ENCODE data around the gene PRDX6. TPM values are rescaled to one million over a fixed set of nuclear protein-coding genes. Genes with fewer than 3 reads are reported as not detected.

The PRDX6 gene
- total and polyA plus RNA-seq, 2 donors (not counting 1 experiment from before 2014, with no cell fraction given): 51.6 to 85.2 TPM

DNA sequence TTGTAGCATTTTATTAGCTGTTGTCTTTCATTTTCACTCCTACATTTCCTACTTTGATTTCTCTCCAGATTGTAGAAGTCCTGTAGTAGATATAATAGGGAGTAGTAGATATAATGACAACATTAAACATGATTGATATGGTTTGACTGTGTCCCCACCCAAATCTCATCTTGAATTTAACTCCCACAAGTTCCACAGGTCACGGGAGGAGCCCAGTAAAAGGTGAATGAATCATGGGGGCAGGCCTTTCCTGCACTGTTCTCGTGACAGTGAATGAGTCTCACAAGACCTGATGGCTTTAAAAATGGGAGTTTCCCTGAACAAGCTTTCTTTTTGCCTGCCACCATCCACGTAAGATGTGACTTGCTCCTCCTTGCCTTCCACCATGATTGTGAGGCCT, 7.5 kb upstream of the PRDX6 start:
- WGBS (ENCODE audit: insufficient coverage): 100% methylated on average over 2 of the region's 3 CpGs
- TF ChIP-seq, protein P1, sequence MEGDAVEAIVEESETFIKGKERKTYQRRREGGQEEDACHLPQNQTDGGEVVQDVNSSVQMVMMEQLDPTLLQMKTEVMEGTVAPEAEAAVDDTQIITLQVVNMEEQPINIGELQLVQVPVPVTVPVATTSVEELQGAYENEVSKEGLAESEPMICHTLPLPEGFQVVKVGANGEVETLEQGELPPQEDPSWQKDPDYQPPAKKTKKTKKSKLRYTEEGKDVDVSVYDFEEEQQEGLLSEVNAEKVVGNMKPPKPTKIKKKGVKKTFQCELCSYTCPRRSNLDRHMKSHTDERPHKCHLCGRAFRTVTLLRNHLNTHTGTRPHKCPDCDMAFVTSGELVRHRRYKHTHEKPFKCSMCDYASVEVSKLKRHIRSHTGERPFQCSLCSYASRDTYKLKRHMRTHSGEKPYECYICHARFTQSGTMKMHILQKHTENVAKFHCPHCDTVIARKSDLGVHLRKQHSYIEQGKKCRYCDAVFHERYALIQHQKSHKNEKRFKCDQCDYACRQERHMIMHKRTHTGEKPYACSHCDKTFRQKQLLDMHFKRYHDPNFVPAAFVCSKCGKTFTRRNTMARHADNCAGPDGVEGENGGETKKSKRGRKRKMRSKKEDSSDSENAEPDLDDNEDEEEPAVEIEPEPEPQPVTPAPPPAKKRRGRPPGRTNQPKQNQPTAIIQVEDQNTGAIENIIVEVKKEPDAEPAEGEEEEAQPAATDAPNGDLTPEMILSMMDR (IDR thresholded peaks at IDR 0.05): no peak
- no peak for TF ChIP-seq EZH2 (IDR thresholded peaks at IDR 0.05; ENCODE audit: borderline replicate concordance, insufficient read depth, low read depth, low read length, poor library complexity, severe bottlenecking)
- Histone ChIP-seq H3K4me2 (replicated peaks; ENCODE audit: low read depth, low read length, poor library complexity, severe bottlenecking) (no peak overlapping the region), H2AFZ (ENCODE audit: insufficient read depth, low read depth, low read length, poor library complexity, severe bottlenecking) (no peak overlapping the region), H3K27ac (ENCODE audit: low read length in 2 of 2) (no peak overlapping the region), H3K36me3 (replicated peaks in 1 of 2; ENCODE audit: control extremely low read depth in 1 of 2, control insufficient read depth in 1 of 2, extremely low read depth in 1 of 2, insufficient read depth in 2 of 2, low read length in 1 of 2) (no peaks in the 10 kb centered on the region), H3K9me3 (ENCODE audit: control extremely low read depth in 1 of 3, control insufficient read depth in 2 of 3, insufficient read depth in 1 of 3, low read length in 2 of 3) (peaks cover 3 to 14% (median 9%) of the 10 kb centered on the region in 3 donors), H3K79me2 (ENCODE audit: control insufficient read depth, insufficient read depth, low read length) (peaks cover 7% of the 10 kb centered on the region), H4K20me1 (ENCODE audit: control insufficient read depth, insufficient read depth, low read length, poor library complexity, severe bottlenecking) (no peaks in the 10 kb centered on the region), H3K4me1 (ENCODE audit: control insufficient read depth in 2 of 2, insufficient read depth in 2 of 2, low read length in 2 of 2) (no peaks in the 10 kb centered on the region), H3K27me3 (replicated peaks in 1 of 4; ENCODE audit: control extremely low read depth in 1 of 4, control insufficient read depth in 3 of 4, insufficient read depth in 4 of 4, low read length in 3 of 4) (no peaks in the 10 kb centered on the region), H3K9ac (ENCODE audit: low read length) (no peak overlapping the region), H3K4me3 (ENCODE audit: control extremely low read depth in 1 of 5, extremely low read depth in 1 of 5, insufficient read depth in 1 of 5, low read depth in 2 of 5, low read length in 4 of 5) (no peak overlapping the region)
- ChIA-PET POLR2A (no interaction called here), CTCF (interaction anchor here (1.1 kb wide), 1 partner anchor 40 kb away, joined by 3 read pairs; no protein-coding TSS in a partner anchor)
- H3K27ac Mint-ChIP-seq: no peak overlapping the region
- peaks cover 13% of the 10 kb centered on the region for H3K4me1 Mint-ChIP-seq
- no peak for DNase-seq
- H3K9me3 Mint-ChIP-seq (ENCODE audit: insufficient read depth): peaks cover 10% of the 10 kb centered on the region
- H3K27me3 Mint-ChIP-seq: no peaks in the 10 kb centered on the region
- intact Hi-C loops (cut with micrococcal nuclease): no loop called here
- no peak for ATAC-seq (ENCODE audit: low read depth)
- H3K4me3 Mint-ChIP-seq: no peak overlapping the region

DNA sequence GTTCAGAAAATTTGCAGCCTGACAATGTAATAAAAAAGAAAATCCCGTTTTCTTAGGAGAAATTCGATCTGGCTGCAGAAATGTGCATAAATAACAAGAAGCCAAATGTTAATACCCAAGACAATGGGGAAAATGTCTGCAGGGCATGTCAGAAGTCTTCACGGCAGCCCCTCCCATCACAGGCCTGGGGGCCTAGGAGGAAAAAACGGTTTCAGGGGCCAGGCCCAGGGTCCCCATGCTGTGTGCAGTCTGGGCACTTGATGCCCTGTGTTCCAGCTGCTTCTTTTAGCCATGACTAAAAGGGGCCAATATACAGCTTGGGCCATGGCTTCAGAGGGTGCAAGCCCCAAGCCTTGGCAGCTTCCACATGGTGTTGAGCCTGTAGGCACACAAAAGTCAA, 6.5 kb upstream of the PRDX6 start:
- peaks cover 3 to 14% (median 9%) of the 10 kb centered on the region in 3 donors for H3K9me3 ChIP-seq (ENCODE audit: control extremely low read depth in 1 of 3, control insufficient read depth in 2 of 3, insufficient read depth in 1 of 3, low read length in 2 of 3)
- Mint-ChIP-seq H3K27me3 (no peaks in the 10 kb centered on the region), H3K9me3 (ENCODE audit: insufficient read depth) (peaks cover 10% of the 10 kb centered on the region), H3K4me3 (no peak overlapping the region), H3K27ac (no peak overlapping the region), H3K4me1 (peaks cover 14% of the 10 kb centered on the region)
- DNase-seq: no peak
- POLR2A ChIA-PET: no interaction called here
- H3K79me2 ChIP-seq (ENCODE audit: control insufficient read depth, insufficient read depth, low read length): peaks cover 9% of the 10 kb centered on the region
- no peak overlapping the region for H3K27ac ChIP-seq (ENCODE audit: low read length in 2 of 2)
- H3K4me2 ChIP-seq (replicated peaks; ENCODE audit: low read depth, low read length, poor library complexity, severe bottlenecking): no peak overlapping the region
- no peaks in the 10 kb centered on the region for H3K27me3 ChIP-seq (replicated peaks in 1 of 4; ENCODE audit: control extremely low read depth in 1 of 4, control insufficient read depth in 3 of 4, insufficient read depth in 4 of 4, low read length in 3 of 4)
- no peak for TF ChIP-seq EZH2 (IDR thresholded peaks at IDR 0.05; ENCODE audit: borderline replicate concordance, insufficient read depth, low read depth, low read length, poor library complexity, severe bottlenecking)
- TF ChIP-seq, protein P1 (IDR thresholded peaks at IDR 0.05): no peak
- no peak for ATAC-seq (ENCODE audit: low read depth)
- H3K4me3 ChIP-seq (ENCODE audit: control extremely low read depth in 1 of 5, extremely low read depth in 1 of 5, insufficient read depth in 1 of 5, low read depth in 2 of 5, low read length in 4 of 5): no peak overlapping the region
- H2AFZ ChIP-seq (ENCODE audit: insufficient read depth, low read depth, low read length, poor library complexity, severe bottlenecking): no peak overlapping the region
- H3K9ac ChIP-seq (ENCODE audit: low read length): no peak overlapping the region
- H3K4me1 ChIP-seq (ENCODE audit: control insufficient read depth in 2 of 2, insufficient read depth in 2 of 2, low read length in 2 of 2): peaks cover 0 to 3% of the 10 kb centered on the region in 2 donors
- no peaks in the 10 kb centered on the region for H4K20me1 ChIP-seq (ENCODE audit: control insufficient read depth, insufficient read depth, low read length, poor library complexity, severe bottlenecking)
- CTCF ChIA-PET: no interaction called here
- H3K36me3 ChIP-seq (replicated peaks in 1 of 2; ENCODE audit: control extremely low read depth in 1 of 2, control insufficient read depth in 1 of 2, extremely low read depth in 1 of 2, insufficient read depth in 2 of 2, low read length in 1 of 2): no peaks in the 10 kb centered on the region
- intact Hi-C loops (cut with micrococcal nuclease): no loop called here
- 94% methylated on average over 2 of the region's 4 CpGs for WGBS (ENCODE audit: insufficient coverage)
